ENCODE data around the gene CYP4F3. TPM values are rescaled to one million over a fixed set of nuclear protein-coding genes. Genes with fewer than 3 reads are reported as not detected.

The CYP4F3 gene
- total RNA-seq, 1 donor from 2014 or later, result not detected

DNA sequence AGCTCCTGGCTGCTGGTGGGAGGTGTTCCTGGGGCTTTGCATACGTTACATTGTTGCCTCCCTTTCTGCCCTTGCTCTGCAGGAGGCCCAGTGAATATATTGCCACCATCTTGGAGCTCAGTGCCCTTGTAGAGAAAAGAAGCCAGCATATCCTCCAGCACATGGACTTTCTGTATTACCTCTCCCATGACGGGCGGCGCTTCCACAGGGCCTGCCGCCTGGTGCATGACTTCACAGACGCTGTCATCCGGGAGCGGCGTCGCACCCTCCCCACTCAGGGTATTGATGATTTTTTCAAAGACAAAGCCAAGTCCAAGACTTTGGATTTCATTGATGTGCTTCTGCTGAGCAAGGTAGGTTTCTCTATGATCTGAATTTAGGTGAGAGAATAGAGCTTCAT, 42.7 kb downstream of the CYP4F3 start:
- H3K27ac Mint-ChIP-seq (ENCODE audit: unreplicated experiment), result no peak overlapping the region
- H3K4me1 Mint-ChIP-seq (ENCODE audit: unreplicated experiment), result no peaks in the 10 kb centered on the region
- peaks cover 55% of the 10 kb centered on the region for H3K9me3 Mint-ChIP-seq (ENCODE audit: unreplicated experiment)
- H3K4me3 Mint-ChIP-seq (ENCODE audit: unreplicated experiment), result no peak overlapping the region
- DNase-seq (ENCODE audit: extremely low spot score, unreplicated experiment), result peak; percentile 80
- no peaks in the 10 kb centered on the region for H3K27me3 Mint-ChIP-seq (ENCODE audit: unreplicated experiment)
- no peaks in the 10 kb centered on the region for H3K36me3 Mint-ChIP-seq (ENCODE audit: unreplicated experiment)
- TF ChIP-seq, protein P1, sequence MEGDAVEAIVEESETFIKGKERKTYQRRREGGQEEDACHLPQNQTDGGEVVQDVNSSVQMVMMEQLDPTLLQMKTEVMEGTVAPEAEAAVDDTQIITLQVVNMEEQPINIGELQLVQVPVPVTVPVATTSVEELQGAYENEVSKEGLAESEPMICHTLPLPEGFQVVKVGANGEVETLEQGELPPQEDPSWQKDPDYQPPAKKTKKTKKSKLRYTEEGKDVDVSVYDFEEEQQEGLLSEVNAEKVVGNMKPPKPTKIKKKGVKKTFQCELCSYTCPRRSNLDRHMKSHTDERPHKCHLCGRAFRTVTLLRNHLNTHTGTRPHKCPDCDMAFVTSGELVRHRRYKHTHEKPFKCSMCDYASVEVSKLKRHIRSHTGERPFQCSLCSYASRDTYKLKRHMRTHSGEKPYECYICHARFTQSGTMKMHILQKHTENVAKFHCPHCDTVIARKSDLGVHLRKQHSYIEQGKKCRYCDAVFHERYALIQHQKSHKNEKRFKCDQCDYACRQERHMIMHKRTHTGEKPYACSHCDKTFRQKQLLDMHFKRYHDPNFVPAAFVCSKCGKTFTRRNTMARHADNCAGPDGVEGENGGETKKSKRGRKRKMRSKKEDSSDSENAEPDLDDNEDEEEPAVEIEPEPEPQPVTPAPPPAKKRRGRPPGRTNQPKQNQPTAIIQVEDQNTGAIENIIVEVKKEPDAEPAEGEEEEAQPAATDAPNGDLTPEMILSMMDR (IDR thresholded peaks at IDR 0.05), result no peak

DNA sequence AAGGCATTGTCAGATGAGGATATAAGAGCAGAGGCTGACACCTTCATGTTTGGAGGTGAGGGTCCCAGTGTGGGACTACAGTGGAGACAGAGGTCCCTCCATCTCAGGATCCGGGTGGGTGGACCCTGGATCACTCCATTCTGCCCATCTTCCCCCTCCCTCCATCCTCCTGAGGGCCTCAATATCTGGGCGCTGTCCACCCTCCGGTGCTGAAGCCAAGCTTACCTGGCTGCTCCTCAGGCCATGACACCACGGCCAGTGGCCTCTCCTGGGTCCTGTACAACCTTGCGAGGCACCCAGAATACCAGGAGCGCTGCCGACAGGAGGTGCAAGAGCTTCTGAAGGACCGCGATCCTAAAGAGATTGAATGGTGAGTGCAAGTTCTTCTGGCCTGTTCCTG, 44.1 kb downstream of the CYP4F3 start:
- no peak overlapping the region for H3K27ac Mint-ChIP-seq (ENCODE audit: unreplicated experiment)
- no peak overlapping the region for H3K4me3 Mint-ChIP-seq (ENCODE audit: unreplicated experiment)
- H3K36me3 Mint-ChIP-seq (ENCODE audit: unreplicated experiment), result no peaks in the 10 kb centered on the region
- peaks cover 52% of the 10 kb centered on the region for H3K9me3 Mint-ChIP-seq (ENCODE audit: unreplicated experiment)
- no peak for DNase-seq (ENCODE audit: extremely low spot score, unreplicated experiment)
- TF ChIP-seq, protein P1 (IDR thresholded peaks at IDR 0.05), result no peak
- no peaks in the 10 kb centered on the region for H3K4me1 Mint-ChIP-seq (ENCODE audit: unreplicated experiment)
- H3K27me3 Mint-ChIP-seq (ENCODE audit: unreplicated experiment), result no peaks in the 10 kb centered on the region

DNA sequence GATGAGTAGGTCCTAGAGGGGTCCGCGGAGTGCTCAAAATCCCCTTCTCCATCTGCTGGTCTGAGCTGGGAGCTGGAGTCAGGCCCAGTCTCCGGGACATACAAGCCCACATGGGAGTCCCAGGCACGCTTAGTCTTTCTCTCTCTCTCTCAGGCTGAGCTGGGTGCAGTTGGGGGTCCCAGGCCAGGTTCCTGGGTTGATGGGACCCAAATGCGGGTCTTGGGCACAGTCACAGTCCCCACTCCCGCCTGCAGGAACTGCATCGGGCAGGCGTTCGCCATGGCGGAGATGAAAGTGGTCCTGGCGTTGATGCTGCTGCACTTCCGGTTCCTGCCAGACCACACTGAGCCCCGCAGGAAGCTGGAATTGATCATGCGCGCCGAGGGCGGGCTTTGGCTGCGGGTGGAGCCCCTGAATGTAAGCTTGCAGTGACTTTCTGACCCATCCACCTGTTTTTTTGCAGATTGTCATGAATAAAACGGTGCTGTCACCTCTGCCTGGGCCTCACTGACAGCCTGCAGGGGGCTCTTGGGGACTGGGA, 56.0 kb downstream of the CYP4F3 start:
- H3K27ac Mint-ChIP-seq (ENCODE audit: unreplicated experiment), result no peak overlapping the region
- H3K4me1 Mint-ChIP-seq (ENCODE audit: unreplicated experiment), result no peaks in the 10 kb centered on the region
- H3K4me3 Mint-ChIP-seq (ENCODE audit: unreplicated experiment), result no peak overlapping the region
- no peak for DNase-seq (ENCODE audit: extremely low spot score, unreplicated experiment)
- TF ChIP-seq, protein P1 (IDR thresholded peaks at IDR 0.05), result no peak
- peaks cover 17% of the 10 kb centered on the region for H3K9me3 Mint-ChIP-seq (ENCODE audit: unreplicated experiment)
- peaks cover 2% of the 10 kb centered on the region for H3K36me3 Mint-ChIP-seq (ENCODE audit: unreplicated experiment)
- no peaks in the 10 kb centered on the region for H3K27me3 Mint-ChIP-seq (ENCODE audit: unreplicated experiment)

DNA sequence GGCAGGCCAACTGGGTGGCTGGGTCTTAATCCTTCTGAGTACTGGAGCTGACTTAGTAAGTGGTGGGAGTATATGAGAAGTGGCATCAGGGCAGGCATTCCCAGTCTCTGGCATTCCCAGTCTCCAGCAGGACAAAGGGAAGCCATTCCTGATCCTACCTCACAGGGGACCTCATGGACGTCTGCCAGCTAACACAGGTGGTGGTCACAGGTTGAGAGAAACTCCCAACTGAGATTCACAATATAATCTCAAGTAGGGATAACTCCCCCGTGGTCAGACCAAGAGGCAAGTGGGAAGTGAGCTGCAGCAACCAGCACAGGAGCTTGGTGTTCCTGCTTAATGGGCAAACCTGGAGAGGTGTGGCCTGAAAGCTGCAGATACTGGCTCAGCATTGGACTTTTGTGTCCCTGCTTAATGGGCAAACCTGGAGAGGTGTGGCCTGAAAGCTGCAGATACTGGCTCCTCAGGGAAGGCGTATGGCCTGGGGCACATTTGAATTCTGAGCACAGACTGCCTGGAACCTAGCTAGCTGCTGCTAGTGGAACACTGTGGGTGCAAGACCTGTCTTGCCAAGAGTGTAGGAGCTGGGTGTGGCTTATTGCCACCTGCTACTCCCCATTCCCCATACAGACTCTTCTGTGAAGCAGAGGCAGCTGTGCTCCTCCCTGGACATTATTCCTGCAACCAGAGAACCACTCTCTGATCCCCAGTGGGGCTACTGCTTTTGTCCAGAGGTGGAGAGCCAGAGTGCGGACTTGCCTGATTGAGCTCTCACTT, 61.2 kb downstream of the CYP4F3 start:
- H3K27me3 Mint-ChIP-seq (ENCODE audit: unreplicated experiment), result no peaks in the 10 kb centered on the region
- no peak overlapping the region for H3K27ac Mint-ChIP-seq (ENCODE audit: unreplicated experiment)
- no peaks in the 10 kb centered on the region for H3K4me1 Mint-ChIP-seq (ENCODE audit: unreplicated experiment)
- H3K4me3 Mint-ChIP-seq (ENCODE audit: unreplicated experiment), result no peak overlapping the region
- no peaks in the 10 kb centered on the region for H3K36me3 Mint-ChIP-seq (ENCODE audit: unreplicated experiment)
- DNase-seq (ENCODE audit: extremely low spot score, unreplicated experiment), result no peak
- TF ChIP-seq, protein P1 (IDR thresholded peaks at IDR 0.05), result no peak
- H3K9me3 Mint-ChIP-seq (ENCODE audit: unreplicated experiment), result peaks cover 18% of the 10 kb centered on the region

DNA sequence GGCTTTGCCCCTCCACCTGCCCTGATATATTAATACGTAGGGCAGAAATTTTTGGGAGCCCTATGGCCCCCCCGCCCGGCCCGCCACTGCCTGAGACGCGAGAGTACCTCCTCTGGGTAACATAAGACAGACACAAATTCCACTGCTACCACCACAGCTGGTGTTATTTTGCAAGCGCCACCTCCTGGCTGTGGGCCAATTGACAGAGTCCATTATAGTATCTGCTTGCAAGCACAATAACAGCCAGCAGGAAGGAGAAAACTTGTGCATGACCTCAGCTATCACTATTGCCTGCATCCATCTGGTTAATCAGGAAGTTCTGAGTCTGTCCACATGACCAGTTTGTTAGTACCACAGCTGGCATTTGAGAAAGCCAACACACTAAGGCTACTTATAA, 61.8 kb downstream of the CYP4F3 start:
- H3K27me3 Mint-ChIP-seq (ENCODE audit: unreplicated experiment), result no peaks in the 10 kb centered on the region
- no peaks in the 10 kb centered on the region for H3K4me1 Mint-ChIP-seq (ENCODE audit: unreplicated experiment)
- TF ChIP-seq, protein P1 (IDR thresholded peaks at IDR 0.05), result no peak
- no peak for DNase-seq (ENCODE audit: extremely low spot score, unreplicated experiment)
- peaks cover 17% of the 10 kb centered on the region for H3K9me3 Mint-ChIP-seq (ENCODE audit: unreplicated experiment)
- no peak overlapping the region for H3K27ac Mint-ChIP-seq (ENCODE audit: unreplicated experiment)
- no peak overlapping the region for H3K4me3 Mint-ChIP-seq (ENCODE audit: unreplicated experiment)
- no peaks in the 10 kb centered on the region for H3K36me3 Mint-ChIP-seq (ENCODE audit: unreplicated experiment)
